IMR-90 (cell line): ENCODE results near the gene GPR35. TPM values are rescaled to one million over a fixed set of nuclear protein-coding genes. Genes with fewer than 3 reads are reported as not detected.

Experiments used
- ATAC-seq: fragments of 200-7000 bp; cut with Tn5 transposase; 2 replicates; pipeline ENCODE4 v1.9.1; 2020; ENCODE audit warnings: low read depth, mild to moderate bottlenecking, moderate library complexity
- BruUV-seq: library from RNA; stranded (reverse); fragments of 400-500 nt; replicated peaks from 2 replicates; lab custom pipeline; 2021; lab: Mats Ljungman, UMichigan
- CTCF ChIA-PET: fragments of 300-600 bp; formaldehyde crosslinking; extraction: SDS; loops from one replicate; lab custom pipeline; 2021; ENCODE audit warnings: antibody characterized with exemption; lab: Yijun Ruan, JAX
- POLR2A ChIA-PET: fragments of 300-600 bp; sonication (Branson Sonifier 250); formaldehyde crosslinking; loops from one replicate; lab custom pipeline; 2022; ENCODE audit warnings: antibody characterized with exemption; ENCODE audit not compliant: unreplicated experiment; lab: Charles Lee
- DNase-seq: peaks from one replicate; pipeline ENCODE4 v3.0.0; 2013
- H2AFZ ChIP-seq: replicated peaks from 2 replicates; pipeline ENCODE3; 2013; ENCODE audit warnings: low read length, mild to moderate bottlenecking; ENCODE audit not compliant: poor library complexity
- H2AK5ac ChIP-seq: 2 replicates; pipeline ENCODE4 v1.6.1; 2013; ENCODE audit warnings: low read depth, low read length, inconsistent platforms
- H2AK9ac ChIP-seq: replicated peaks from 2 replicates; pipeline ENCODE3; 2013; ENCODE audit warnings: mild to moderate bottlenecking, low read depth, low read length, moderate library complexity; ENCODE audit not compliant: poor library complexity
- H2BK120ac ChIP-seq: 2 replicates; pipeline ENCODE4 v1.6.1; 2013; ENCODE audit warnings: low read depth, low read length, inconsistent platforms
- H2BK15ac ChIP-seq: 3 replicates; pipeline ENCODE4 v1.6.1; 2013; ENCODE audit warnings: low read depth, low read length, inconsistent platforms
- H2BK20ac ChIP-seq: 2 replicates; pipeline ENCODE4 v1.6.1; 2013; ENCODE audit warnings: low read depth, mild to moderate bottlenecking, inconsistent platforms, low read length, moderate library complexity
- H2BK5ac ChIP-seq: 2 replicates; pipeline ENCODE4 v1.6.1; 2013; ENCODE audit warnings: mild to moderate bottlenecking, low read depth, low read length, inconsistent platforms; ENCODE audit not compliant: poor library complexity, severe bottlenecking
- H3K14ac ChIP-seq: replicated peaks from 2 replicates; pipeline ENCODE4 v1.6.1; 2013; ENCODE audit warnings: low read depth, low read length, inconsistent platforms
- H3K18ac ChIP-seq: 2 replicates; pipeline ENCODE4 v1.6.1; 2013; ENCODE audit warnings: low read depth, low read length, control low read depth
- H3K23ac ChIP-seq: 2 replicates; pipeline ENCODE4 v1.6.1; 2013; ENCODE audit warnings: low read depth, low read length, inconsistent platforms
- H3K27ac ChIP-seq: 2 replicates; pipeline ENCODE4 v1.5.1; 2013; ENCODE audit warnings: mild to moderate bottlenecking, control low read depth, low read length; ENCODE audit not compliant: insufficient read depth
- H3K27me3 ChIP-seq: 2 replicates; pipeline ENCODE4 v1.6.1; 2013; ENCODE audit warnings: low read length; ENCODE audit not compliant: control insufficient read depth, insufficient read depth
- H3K36me3 ChIP-seq: 2 replicates; pipeline ENCODE4 v1.6.1; 2013; ENCODE audit warnings: low read length, mixed read lengths; ENCODE audit not compliant: control insufficient read depth, insufficient read depth
- H3K4ac ChIP-seq: 2 replicates; pipeline ENCODE4 v1.6.1; 2013; ENCODE audit warnings: low read depth, low read length, inconsistent platforms
- H3K4me1 ChIP-seq: 2 replicates; pipeline ENCODE4 v1.6.1; 2013; ENCODE audit warnings: low read length, mixed read lengths; ENCODE audit not compliant: control insufficient read depth, insufficient read depth
- H3K4me2 ChIP-seq: 2 replicates; pipeline ENCODE4 v1.6.1; 2013; ENCODE audit warnings: low read depth, mild to moderate bottlenecking, control low read depth, low read length, moderate library complexity
- H3K4me3 ChIP-seq: 2 replicates; pipeline ENCODE4 v1.5.1; 2013; ENCODE audit warnings: low read depth, mild to moderate bottlenecking, control low read depth, low read length, moderate library complexity; ENCODE audit not compliant: insufficient read depth
- H3K56ac ChIP-seq: 2 replicates; pipeline ENCODE4 v1.6.1; 2013; ENCODE audit warnings: low read length, inconsistent platforms; ENCODE audit not compliant: insufficient read depth; ENCODE audit errors: extremely low read depth
- H3K79me1 ChIP-seq, 2 experiments: 2 replicates each; pipeline ENCODE4 v1.6.1; 2013; ENCODE audit warnings: low read length in 2 of 2, inconsistent platforms in 1 of 2, low read depth in 1 of 2
- H3K9ac ChIP-seq: 2 replicates; pipeline ENCODE4 v1.6.1; 2013; ENCODE audit warnings: low read depth, low read length, control low read depth
- H3K9me1 ChIP-seq: 2 replicates; pipeline ENCODE4 v1.6.1; 2013; ENCODE audit warnings: low read length, inconsistent platforms; ENCODE audit not compliant: insufficient read depth
- H3K9me3 ChIP-seq: 2 replicates; pipeline ENCODE4 v1.6.1; 2013; ENCODE audit warnings: low read length; ENCODE audit not compliant: control insufficient read depth, insufficient read depth
- H4K20me1 ChIP-seq: 2 replicates; pipeline ENCODE4 v1.6.1; 2013; ENCODE audit warnings: low read length, inconsistent platforms; ENCODE audit not compliant: insufficient read depth
- H4K5ac ChIP-seq: 2 replicates; pipeline ENCODE4 v1.6.1; 2013; ENCODE audit warnings: mild to moderate bottlenecking, low read depth, low read length, control low read depth
- H4K8ac ChIP-seq, 2 experiments: 2 replicates each; pipeline ENCODE4 v1.6.1; 2013; ENCODE audit warnings: low read depth in 2 of 2, low read length in 2 of 2, control low read depth in 1 of 2, inconsistent platforms in 1 of 2
- H4K91ac ChIP-seq: 2 replicates; pipeline ENCODE4 v1.6.1; 2013; ENCODE audit warnings: low read depth, low read length, inconsistent platforms; ENCODE audit not compliant: insufficient read depth
- CEBPB ChIP-seq: IDR thresholded peaks from 2 replicates; pipeline ENCODE4 v1.6.1; 2012; ENCODE audit warnings: low read depth, low read length, improper control_type of control experiment
- CHD1 ChIP-seq: IDR thresholded peaks from 2 replicates; pipeline ENCODE4 v1.6.1; 2012; ENCODE audit warnings: low read depth, low read length, improper control_type of control experiment
- MAFK ChIP-seq: IDR thresholded peaks from 2 replicates; pipeline ENCODE4 v1.6.1; 2012; ENCODE audit warnings: low read depth, low read length, improper control_type of control experiment
- MAZ ChIP-seq: IDR thresholded peaks from 2 replicates; pipeline ENCODE4 v1.6.1; 2012; ENCODE audit warnings: low read depth, mild to moderate bottlenecking, low read length, improper control_type of control experiment, moderate library complexity, borderline replicate concordance
- MXI1 ChIP-seq: IDR thresholded peaks from 2 replicates; pipeline ENCODE4 v1.6.1; 2012; ENCODE audit warnings: low read depth, mild to moderate bottlenecking, low read length, moderate library complexity, borderline replicate concordance
- NFE2L2 ChIP-seq: fragments of 150-350 bp; IDR thresholded peaks from 2 replicates; pipeline ENCODE4 v1.6.1; 2016; ENCODE audit warnings: low read depth, mild to moderate bottlenecking, low read length
- RAD21 ChIP-seq: IDR thresholded peaks from 2 replicates; pipeline ENCODE4 v1.6.1; 2012; ENCODE audit warnings: low read length, improper control_type of control experiment
- RFX5 ChIP-seq: IDR thresholded peaks from 2 replicates; pipeline ENCODE4 v1.8.0; 2012; ENCODE audit warnings: low read depth, mild to moderate bottlenecking, low read length, moderate library complexity
- SMC3 ChIP-seq: fragments of 150-350 bp; IDR thresholded peaks from 2 replicates; pipeline ENCODE4 v1.6.1; 2016; ENCODE audit warnings: low read depth, mild to moderate bottlenecking, antibody characterized with exemption, low read length, moderate library complexity
- WGBS, 2 experiments: methylation state at CpG; one replicate each; pipeline versions ENCODE4 v1.1.5 to v1.1.7; 2013; ENCODE audit warnings: missing lambda C conversion rate in 2 of 2; ENCODE audit not compliant: insufficient read length in 1 of 2; ENCODE audit errors: extremely low coverage in 2 of 2; 5-methylcytosine and 5-hydroxymethylcytosine counted together
- dilution Hi-C: fragments of 300-500 bp; cut with HindIII; formaldehyde crosslinking; loops from one replicate; pipeline ENCODE4 v1.14.3; 2018; ENCODE audit warnings: low sequenced_read_pairs; ENCODE audit not compliant: unreplicated experiment
- in situ Hi-C: fragments of 300-500 bp; cut with MboI; formaldehyde crosslinking; loops from 3 replicates; pipeline ENCODE4 v1.14.3; 2019; ENCODE audit warnings: low sequenced_read_pairs, inconsistent platforms, mixed read lengths
- intact Hi-C: fragments of 100-400 bp; cut with micrococcal nuclease; formaldehyde crosslinking; loops from 2 replicates; pipeline ENCODE4 v1.10.0; 2022
- polyA plus RNA-seq, 3 experiments: library from polyadenylated mRNA; depleted of rRNA; stranded (reverse); fragments of >200 nt; gene quantifications; 2 replicates each; pipeline ENCODE4 v1.2.3, GENCODE V29; 2012; ENCODE audit warnings: low replicate concordance in 1 of 3
- total RNA-seq: library from RNA; depleted of rRNA; stranded (reverse); fragments of >200 nt; gene quantifications from 2 replicates; pipeline ENCODE4 v1.2.3, GENCODE V29; 2012
- TF ChIP-seq, protein P1 (sequence below): fragments of 150-350 bp; IDR thresholded peaks from 2 replicates; pipeline ENCODE4 v1.6.1; 2017; ENCODE audit warnings: mild to moderate bottlenecking, antibody characterized with exemption, low read length, low read depth
- TF ChIP-seq, protein P2 (sequence below): conservative IDR thresholded peaks from 2 replicates; pipeline ENCODE4 v1.5.1; 2012; ENCODE audit warnings: mild to moderate bottlenecking, low read depth, low read length, improper control_type of control experiment

The GPR35 gene
- total and polyA plus RNA-seq, 2 of the 4 experiments (the other 2 are of a cell fraction) = 0.31 TPM; not detected in 1

DNA sequence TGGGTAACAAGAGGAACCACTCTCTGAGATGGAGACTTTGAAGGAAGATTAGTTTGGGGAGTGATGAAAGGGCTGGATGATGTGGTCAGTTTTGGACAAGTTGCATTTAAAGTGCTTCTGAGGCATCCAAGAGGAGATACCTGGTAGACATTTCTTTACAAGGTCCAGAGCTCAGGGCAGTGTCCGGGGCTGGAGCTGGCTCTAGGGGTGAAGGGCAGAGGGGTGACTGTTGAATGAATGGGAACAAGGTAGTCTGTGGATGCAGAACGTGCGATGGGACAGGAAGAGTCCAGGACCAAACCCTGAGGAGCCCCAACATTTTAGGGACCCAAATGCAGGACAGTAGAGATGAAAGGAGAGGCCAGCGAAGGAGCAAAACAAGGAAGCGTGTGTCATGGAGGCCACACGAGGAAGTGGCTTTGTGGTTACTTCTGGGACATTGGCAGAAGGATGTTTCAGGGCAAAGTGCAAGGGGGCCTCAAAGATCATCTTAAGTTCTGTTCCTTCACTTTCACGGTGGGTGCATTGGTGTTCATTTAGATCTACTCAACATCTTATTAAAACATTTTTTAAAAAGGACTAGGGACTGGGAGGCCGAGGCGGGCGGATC is 13.6 kb upstream of the GPR35 start (continued):
- TF ChIP-seq MAFK (no peak), NFE2L2 (no peak), CHD1 (no peak), SMC3 (no peak), RAD21 (no peak)
- TF ChIP-seq, protein P1, sequence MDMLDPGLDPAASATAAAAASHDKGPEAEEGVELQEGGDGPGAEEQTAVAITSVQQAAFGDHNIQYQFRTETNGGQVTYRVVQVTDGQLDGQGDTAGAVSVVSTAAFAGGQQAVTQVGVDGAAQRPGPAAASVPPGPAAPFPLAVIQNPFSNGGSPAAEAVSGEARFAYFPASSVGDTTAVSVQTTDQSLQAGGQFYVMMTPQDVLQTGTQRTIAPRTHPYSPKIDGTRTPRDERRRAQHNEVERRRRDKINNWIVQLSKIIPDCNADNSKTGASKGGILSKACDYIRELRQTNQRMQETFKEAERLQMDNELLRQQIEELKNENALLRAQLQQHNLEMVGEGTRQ = no peak

DNA sequence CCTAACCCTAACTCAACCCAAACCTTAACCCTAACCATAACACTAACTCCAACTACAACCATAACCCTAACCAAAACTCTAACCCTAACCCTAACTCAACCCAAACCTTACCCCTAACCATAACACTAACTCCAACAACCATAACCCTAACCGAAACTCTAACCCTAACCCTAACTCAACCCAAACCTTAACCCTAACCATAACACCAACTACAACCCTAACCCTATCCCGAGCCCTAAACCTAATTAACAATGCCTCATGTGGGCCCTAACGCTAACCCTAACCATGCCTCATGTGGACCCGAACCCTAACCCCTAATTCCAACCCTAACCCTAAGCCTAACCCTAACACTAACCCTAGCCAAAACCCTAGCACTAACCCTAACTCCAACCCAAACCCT is 11.5 kb upstream of the GPR35 start:
- Histone ChIP-seq H3K4ac (no peak overlapping the region), H3K9me3 (no peaks in the 10 kb centered on the region; the same call in none of the 2 replicates), H3K27ac (no peak overlapping the region), H3K36me3 (no peaks in the 10 kb centered on the region), H3K56ac (no peak overlapping the region), H4K20me1 (no peaks in the 10 kb centered on the region), H2AK5ac (no peak overlapping the region), H3K27me3 (no peaks in the 10 kb centered on the region), H2AK9ac (no peak overlapping the region), H2BK120ac (no peak overlapping the region), H3K9ac (no peak overlapping the region), H2BK20ac (no peak overlapping the region), H3K79me1 (no peaks in the 10 kb centered on the region), H4K91ac (no peak overlapping the region), H3K18ac (no peak overlapping the region), H3K9me1 (no peaks in the 10 kb centered on the region), H3K23ac (no peak overlapping the region), H3K4me2 (no peak overlapping the region), H2AFZ (no peak overlapping the region), H3K4me1 (peaks cover 8% of the 10 kb centered on the region), H4K8ac (no peak overlapping the region), H4K5ac (no peak overlapping the region), H2BK15ac (no peak overlapping the region), H2BK5ac (no peak overlapping the region), H3K14ac (no peak overlapping the region), H3K4me3 (no peak overlapping the region)
- dilution Hi-C loops = no loop called here
- in situ Hi-C loops = no loop called here
- TF ChIP-seq MAFK = no peak
- no peak for TF ChIP-seq MAZ
- TF ChIP-seq, protein P2, sequence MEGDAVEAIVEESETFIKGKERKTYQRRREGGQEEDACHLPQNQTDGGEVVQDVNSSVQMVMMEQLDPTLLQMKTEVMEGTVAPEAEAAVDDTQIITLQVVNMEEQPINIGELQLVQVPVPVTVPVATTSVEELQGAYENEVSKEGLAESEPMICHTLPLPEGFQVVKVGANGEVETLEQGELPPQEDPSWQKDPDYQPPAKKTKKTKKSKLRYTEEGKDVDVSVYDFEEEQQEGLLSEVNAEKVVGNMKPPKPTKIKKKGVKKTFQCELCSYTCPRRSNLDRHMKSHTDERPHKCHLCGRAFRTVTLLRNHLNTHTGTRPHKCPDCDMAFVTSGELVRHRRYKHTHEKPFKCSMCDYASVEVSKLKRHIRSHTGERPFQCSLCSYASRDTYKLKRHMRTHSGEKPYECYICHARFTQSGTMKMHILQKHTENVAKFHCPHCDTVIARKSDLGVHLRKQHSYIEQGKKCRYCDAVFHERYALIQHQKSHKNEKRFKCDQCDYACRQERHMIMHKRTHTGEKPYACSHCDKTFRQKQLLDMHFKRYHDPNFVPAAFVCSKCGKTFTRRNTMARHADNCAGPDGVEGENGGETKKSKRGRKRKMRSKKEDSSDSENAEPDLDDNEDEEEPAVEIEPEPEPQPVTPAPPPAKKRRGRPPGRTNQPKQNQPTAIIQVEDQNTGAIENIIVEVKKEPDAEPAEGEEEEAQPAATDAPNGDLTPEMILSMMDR = no peak
- no peak for TF ChIP-seq CHD1
- TF ChIP-seq NFE2L2 = no peak
- TF ChIP-seq MXI1 = no peak
- TF ChIP-seq RFX5 = no peak
- no peak for TF ChIP-seq CEBPB
- BruUV-seq = no TSS peak
- CTCF ChIA-PET = no interaction called here
- ATAC-seq (no peak), DNase-seq (no peak)
- 92 to 100% methylated on average over 1 to 4 of the region's 4 CpGs for WGBS, 2 experiments
- intact Hi-C loops = no loop called here
- POLR2A ChIA-PET = no interaction called here
